A172 (cell line): ENCODE data around the gene LRMDA. TPM values are rescaled to one million over a fixed set of nuclear protein-coding genes. Genes with fewer than 3 reads are reported as not detected.

Experiments used
- DNase-seq: peaks from one replicate; pipeline ENCODE4 v3.0.0-alpha.2; 2015; ENCODE audit warnings: low spot score
- total RNA-seq: library from RNA; depleted of rRNA; stranded (reverse); fragments of >200 nt; shearing (Covaris generic); gene quantifications from 2 replicates; pipeline ENCODE4 v1.2.3, GENCODE V29; 2014

The LRMDA gene
- total RNA-seq, 1 experiment from 2014 or later = not detected

DNA sequence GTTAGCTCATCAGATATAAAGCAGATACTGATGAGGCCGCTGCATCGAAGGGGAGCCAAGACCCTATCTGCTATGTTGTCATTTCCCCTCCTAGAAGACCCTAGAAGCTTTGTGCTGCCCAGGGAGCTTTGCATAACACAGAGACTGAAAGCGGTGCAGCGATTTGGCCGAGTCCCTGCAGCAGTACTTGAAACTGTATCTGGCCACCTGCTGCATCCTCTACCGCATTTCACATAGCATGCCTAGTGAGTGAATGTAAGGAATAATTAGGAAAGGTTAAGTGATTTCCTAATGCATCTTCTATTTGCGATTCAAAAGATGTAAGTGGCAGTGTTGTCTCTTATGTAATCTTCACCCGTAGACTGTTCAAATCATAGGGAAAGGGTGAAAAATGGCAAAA lies 106.7 kb downstream of the LRMDA start:
- DNase-seq = no peak

DNA sequence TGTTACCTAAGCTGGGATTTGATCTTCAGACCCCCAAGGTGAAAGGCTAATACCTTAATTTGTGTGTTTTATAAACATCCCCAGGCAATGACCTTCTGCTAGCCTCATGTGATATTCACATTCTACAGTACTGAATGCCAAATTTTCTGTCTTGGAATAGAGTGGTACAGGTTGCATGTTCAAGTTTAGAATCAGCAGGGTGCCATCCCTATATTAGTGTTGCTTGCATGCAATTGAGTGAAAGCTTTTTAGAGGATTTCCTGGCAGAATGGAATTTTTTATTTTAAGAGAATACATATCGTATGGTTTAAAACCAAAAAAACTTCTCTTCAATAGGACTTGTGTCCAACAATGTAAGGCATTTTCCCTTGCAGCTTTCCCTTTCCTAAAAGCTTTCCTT lies 107.3 kb downstream of the LRMDA start:
- DNase-seq = no peak

DNA sequence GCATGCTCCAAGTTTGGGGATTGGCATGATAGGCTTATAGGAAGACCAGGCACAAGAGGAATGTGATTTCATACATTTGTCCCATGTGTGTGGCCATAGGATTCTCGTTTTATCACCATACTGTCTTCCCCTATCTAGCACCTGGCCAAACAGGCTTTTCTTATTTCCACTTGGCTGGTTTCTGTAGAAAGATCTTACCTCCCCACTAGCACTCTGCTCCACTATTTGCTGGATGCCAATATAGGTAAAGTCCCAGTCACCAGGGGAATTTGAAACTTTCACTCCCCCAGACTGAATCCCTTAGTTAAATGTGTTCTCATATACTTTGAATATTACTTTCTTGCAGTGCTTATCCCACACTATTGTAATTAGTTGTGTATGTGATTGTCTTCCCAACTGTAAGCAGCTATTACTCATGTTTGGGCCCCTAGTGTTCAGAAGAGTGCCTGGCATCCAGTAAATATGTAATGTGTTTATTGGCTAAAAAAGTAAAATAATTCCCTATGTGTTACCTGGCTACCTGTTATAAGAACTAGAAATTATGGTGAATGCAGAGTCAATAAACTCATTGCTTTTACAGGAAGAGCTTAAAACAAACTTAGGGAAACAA lies 109.0 kb downstream of the LRMDA start:
- no peak for DNase-seq

DNA sequence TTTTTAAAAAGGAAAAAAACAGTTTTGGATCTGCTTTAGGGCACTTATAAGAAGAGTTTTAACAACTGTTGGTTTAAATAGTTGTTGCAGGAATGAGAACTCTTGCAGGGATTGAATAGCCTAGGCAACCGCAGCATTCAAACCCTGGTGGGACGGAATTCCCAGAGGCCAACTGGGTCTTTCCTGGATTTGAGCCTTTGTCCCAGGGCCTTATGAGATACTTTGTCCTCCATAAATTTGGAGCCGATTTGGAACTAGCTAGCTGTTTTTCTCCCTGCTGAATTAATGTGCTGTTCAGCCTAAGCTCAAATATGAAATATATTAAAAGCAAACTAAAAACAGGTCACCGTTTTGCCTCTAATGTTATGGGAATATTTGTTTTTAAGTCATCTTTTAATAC lies 109.6 kb downstream of the LRMDA start:
- no peak for DNase-seq

GRCh38 chr10:75541411-75541810 lies 110.0 kb downstream of the LRMDA start:
- no peak for DNase-seq

GRCh38 chr10:75542084-75542483 lies 110.7 kb downstream of the LRMDA start:
- no peak for DNase-seq

DNA sequence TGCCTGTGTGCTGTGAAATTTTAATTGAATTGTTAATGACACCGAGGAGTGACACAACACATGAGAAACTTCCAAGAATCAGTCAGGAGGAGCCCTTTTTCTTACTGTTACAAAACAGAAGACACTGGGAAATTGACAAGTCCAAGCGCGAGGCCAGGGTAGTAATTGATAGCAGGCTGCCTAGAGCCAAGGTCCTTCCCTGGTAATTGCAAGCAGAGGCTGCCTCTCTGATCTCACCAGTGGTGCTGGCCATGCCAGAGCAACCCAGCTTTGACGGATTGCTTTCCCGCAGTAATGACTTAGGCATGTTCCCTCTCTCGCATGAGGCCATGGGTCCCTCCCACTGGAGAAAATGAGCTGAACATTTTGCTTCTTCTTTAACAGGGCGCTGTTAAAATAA lies 111.5 kb downstream of the LRMDA start:
- DNase-seq = no peak

GRCh38 chr10:75544386-75544785 lies 113.0 kb downstream of the LRMDA start:
- DNase-seq = no peak

GRCh38 chr10:75544993-75545706 lies 113.7 kb downstream of the LRMDA start:
- peak; percentile 31 for DNase-seq

GRCh38 chr10:75546004-75546403 lies 114.6 kb downstream of the LRMDA start:
- no peak for DNase-seq

GRCh38 chr10:75547391-75548298 lies 116.2 kb downstream of the LRMDA start:
- DNase-seq = peak; percentile 97

- no peak for DNase-seq
These were observed 116.9 kb downstream of the LRMDA start for GRCh38 chr10:75548356-75548755.

- no peak for DNase-seq
These were observed 118.8 kb downstream of the LRMDA start for GRCh38 chr10:75550191-75550590.

DNA sequence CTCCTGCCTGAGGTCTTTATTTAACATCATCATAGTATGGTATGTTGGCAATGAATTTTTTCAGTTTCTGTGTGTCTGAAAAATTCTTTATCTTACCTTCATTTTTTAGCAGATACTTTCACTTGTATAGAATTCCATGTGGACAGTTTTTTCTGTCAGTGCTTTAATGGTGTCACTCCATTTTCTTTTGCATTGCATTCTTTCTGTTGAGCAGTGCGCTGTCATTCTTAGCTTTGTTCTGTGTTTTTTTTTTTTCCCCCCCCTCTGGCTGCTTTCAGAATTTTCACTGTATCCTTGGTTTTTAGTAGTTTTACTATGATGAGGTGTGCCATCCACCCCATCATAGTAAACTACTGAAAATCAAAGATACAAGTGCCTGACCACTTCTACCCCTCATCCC lies 120.7 kb downstream of the LRMDA start:
- DNase-seq = no peak

DNA sequence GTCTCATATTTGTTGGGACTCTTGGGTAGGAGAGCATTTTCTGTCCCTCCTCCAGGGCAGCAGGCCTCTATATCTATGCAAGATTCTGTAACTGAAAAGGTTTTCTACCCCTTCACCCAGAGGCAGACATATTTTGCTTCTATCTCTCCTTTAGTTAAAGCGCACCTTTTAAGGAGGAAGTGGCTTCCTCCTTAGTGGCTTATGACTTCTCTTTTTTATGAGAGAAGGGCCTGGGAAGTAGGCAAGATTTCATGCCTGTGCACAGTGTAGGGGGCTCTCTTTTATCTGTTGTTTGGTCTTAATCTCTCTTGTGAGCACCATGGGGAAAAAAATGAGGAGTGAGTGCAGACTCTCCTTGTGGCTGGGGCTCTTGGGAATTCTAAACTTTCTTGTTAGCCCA lies 122.1 kb downstream of the LRMDA start:
- DNase-seq = no peak

- DNase-seq = no peak
These were observed 123.9 kb downstream of the LRMDA start for GRCh38 chr10:75555323-75555722.

GRCh38 chr10:75556320-75556719 lies 124.9 kb downstream of the LRMDA start:
- no peak for DNase-seq

DNA sequence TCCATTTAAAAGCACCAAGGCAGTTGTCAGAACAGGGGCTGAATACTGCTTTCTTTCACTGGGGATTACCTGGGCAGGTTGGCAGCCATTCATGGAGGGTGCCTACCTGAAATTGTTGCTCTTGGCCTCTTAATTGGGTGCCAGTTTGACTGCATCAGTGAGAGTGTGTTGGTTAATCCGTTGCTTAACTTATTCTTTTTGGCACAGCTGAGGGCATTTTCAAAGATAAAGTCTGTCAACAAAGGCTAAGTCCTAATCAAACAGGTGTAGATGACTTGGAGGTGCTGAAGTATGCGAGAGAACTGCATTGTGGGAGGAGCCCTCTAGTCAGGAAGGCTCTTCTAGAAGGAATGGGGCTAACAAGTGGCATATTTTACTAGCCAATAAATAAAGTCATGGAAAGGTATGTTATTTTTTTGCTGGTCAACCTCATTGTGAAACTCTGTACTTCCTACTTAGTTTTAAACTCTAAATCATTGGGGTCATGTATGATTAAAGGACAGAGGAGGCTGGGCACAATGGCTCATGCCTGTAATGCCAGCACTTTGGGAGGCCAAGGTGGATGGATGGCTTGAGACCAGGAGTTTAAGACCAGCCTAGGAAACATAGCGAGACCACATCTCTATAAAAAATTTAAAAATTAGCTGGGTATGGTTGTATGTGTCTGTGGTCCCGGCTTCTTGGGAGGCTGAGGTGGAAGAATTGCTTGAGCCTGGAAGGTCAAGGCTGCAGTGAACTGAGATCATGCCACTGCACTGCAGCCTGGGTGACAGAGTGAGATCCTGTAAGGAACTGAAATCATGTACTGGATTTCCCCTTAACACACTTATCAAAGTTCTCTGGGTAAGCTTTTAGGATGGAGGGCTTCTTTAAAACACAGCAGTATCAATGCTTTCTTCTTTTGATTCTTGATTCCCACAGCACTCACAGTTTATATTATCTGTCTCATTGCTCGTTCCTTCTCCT lies 134.1 kb downstream of the LRMDA start:
- DNase-seq = no peak

GRCh38 chr10:75568450-75569130 lies 137.2 kb downstream of the LRMDA start:
- DNase-seq = peak; percentile 28

GRCh38 chr10:75569506-75569905 lies 138.1 kb downstream of the LRMDA start:
- no peak for DNase-seq

DNA sequence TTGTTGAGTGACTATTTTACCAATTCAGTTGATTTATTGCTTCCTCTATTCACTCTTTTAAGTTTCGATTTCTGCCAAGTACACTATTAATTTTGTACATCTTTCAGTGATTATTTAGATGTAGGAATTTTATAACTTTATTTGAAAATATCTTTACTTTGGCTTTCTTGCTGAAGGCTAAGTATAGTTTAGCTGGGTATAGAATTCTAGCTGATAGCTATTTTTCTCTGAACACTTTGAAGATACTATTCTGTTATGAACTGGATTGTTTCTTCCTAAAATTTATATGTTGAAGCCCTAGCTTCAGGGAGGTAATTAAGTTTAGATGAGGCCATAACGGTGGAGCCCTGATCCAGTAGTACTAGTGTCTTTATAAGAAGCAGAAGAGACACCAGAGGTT lies 141.1 kb downstream of the LRMDA start:
- DNase-seq = no peak
